Measurements from ENCODE around the gene MYLK4.

GRCh38 chr6:2792330-2793110, 41.8 kb upstream of the MYLK4 start:
- TF ChIP-seq EZH2phosphoT487 (IDR thresholded peaks at IDR 0.05; ENCODE audit: insufficient read depth, low read depth) (no peak), EZH2 (IDR thresholded peaks at IDR 0.05; ENCODE audit: insufficient read depth, poor library complexity, severe bottlenecking) (no peak)

Data from GM23248 (cell line).